IPS-18c (cell line): Measurements from ENCODE around the gene ARF3.
"Not testable (repeated sequence)": the region's sequence is repeated elsewhere in the genome, so short reads cannot be mapped to it uniquely, and the experiment has no call there.

Experiments
- H3K4me3 ChIP-seq: 2 replicates; pipeline ENCODE4 v1.7.0; 2013; ENCODE audit warnings: low read depth, mild to moderate bottlenecking, low read length, moderate library complexity; ENCODE audit not compliant: insufficient read depth
- H3K9me3 ChIP-seq: one replicate; pipeline ENCODE4 v1.6.1; 2013; ENCODE audit warnings: mild to moderate bottlenecking, low read length, moderate library complexity; ENCODE audit not compliant: control insufficient read depth, insufficient read depth

Gene ARF3

DNA sequence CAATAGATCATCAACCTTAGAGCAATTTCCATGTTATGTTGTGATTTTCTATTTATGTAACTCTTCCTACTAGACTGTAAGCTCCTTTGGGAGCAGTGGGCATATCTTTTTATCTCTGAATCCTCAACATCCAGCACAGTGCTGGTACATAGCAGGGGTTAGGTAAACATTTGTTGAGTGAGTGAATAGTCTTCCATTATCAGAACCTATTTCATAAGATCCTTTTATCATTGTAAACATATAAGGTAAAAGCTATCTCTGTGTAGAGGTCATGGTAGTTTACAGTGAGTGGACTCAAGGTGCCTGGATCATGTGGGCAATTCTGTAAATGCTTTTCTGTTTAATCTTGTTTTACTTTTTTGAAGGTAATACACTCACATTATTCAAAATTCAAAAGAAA lies 47.1 kb downstream of the ARF3 start:
- Histone ChIP-seq H3K9me3 (no peaks in the 10 kb centered on the region), H3K4me3 (no peak overlapping the region)

DNA sequence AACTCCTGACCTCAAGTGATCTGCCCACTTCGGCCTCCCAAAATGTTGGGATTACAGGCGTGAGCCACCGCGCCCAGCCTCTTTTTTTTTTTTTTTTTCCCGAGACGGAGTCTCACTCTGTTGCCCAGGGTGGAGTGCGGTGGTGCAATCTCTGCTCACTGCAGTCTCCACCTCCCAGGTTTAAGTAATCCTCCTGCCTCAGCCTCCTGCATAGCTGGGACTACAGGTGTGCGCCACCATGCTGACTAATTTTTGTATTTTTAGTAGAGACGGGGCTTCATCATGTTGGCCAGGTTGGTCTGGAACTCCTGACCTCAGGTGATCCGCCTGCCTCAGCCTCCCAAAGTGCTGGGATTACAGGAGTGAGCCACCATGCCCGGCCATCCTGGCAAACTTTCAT lies 47.6 kb downstream of the ARF3 start:
- H3K9me3 ChIP-seq, H3K4me3 ChIP-seq: not testable (repeated sequence)

DNA sequence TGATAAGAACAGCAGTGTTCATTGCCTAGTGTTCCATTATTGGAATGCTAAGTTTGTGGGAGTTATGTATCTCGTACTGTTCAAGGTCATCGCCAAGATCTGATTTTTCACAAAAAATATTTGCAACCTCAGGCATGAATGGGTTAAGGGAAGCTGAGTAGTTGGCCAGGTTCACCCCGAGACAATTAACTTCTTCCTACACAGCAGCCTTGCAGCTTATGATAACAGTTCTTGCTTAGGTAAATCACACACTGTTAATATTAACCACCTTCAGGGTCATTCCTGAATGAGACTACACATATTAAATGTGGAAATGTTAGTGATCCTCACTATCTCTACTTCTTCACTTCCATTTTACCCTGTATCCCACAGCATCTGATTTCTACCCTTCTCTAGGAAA lies 50.0 kb downstream of the ARF3 start:
- H3K4me3 ChIP-seq: no peak overlapping the region
- H3K9me3 ChIP-seq: no peaks in the 10 kb centered on the region

DNA sequence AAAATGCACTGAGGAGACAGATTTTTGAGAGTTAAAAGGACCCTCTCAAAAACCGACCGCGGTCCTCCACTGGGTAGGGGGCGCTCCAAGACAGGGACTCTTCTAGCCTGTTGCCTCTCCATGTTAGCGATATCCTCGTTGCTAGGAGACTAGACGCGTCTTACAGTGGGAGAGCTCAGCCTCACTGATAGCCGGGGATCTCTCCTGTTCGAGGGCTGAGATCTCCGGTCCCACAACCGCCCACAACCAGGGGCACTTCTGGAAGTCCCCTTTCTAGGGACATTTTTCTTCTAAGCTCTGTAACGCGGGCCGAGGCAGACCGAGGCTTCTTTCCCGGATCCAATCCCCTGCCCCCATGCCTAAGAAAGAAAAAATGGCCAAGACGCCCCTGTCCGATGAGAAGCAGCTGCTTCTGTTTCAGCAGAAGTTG lies 53.3 kb downstream of the ARF3 start:
- Histone ChIP-seq H3K9me3 (no peaks in the 10 kb centered on the region), H3K4me3 (peak overlapping the region; percentile 51; the same call in 1 of the 2 replicates)

DNA sequence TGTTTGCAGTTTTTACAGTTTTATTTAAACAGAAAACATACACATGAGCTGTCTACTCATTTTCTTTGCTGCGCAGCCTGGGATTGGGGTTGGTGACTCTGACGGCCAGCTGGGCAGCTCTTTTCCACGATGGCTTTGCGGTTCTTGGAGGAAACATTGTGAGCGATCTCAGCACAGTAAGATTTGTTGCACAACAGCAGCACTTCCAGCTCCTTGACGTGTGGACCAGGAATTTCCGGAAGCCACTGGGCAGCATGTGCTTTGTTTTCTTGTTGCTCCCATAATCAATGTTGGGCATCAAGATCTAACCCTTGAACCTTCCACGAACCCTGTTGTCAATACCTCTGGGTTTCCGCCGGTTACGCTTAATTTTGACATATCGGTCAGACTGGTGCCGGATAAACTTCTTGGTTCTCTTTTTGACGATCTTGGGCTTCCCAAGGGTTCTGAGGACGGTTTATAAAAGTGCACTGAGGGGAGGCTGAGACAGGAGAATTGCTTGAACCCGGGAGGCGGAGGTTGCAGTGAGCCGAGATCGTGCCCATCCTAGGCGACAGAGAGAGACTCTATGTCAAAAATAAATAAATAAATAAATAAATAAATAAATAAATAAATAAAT lies 53.8 kb downstream of the ARF3 start:
- Histone ChIP-seq H3K4me3 (no peak overlapping the region), H3K9me3 (no peaks in the 10 kb centered on the region)

DNA sequence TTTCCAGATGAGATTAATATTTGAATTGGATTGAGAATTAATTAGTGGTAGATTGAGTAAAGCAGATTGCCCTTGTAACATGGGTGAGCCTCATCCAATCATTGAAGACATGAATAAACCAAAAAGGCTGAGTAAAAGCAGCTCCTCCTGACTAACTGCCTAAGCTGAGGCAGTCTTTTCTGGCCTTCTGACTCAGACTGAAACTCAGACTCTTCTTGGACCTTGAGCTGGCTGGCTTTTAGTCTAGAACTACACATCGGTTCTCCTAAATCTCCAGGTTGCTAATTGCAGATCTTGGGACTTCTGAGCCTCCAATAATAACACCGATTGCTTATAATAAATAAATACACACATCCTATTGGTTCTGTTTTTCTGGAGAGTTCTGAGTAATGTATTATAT lies 56.0 kb downstream of the ARF3 start:
- H3K4me3 ChIP-seq: no peak overlapping the region
- no peaks in the 10 kb centered on the region for H3K9me3 ChIP-seq

DNA sequence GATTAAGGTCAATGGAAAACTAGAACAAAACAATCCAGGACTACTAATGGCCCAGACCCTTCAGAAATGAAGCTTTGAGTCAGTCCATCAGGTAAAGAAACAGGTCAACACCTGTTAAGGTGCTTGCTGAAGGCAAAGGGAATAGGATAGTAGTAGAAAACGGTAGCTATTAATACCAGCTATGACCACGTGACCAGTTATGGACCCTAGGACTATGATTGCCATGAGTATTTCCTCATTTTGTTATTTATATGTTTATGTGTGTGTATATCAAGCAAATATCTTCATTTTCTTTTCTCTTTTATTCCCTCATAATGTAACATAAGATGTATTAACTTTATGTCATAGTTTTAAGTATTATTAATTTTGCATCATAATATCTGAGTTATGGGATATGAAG lies 57.6 kb downstream of the ARF3 start:
- Histone ChIP-seq H3K4me3 (no peak overlapping the region), H3K9me3 (no peaks in the 10 kb centered on the region)

DNA sequence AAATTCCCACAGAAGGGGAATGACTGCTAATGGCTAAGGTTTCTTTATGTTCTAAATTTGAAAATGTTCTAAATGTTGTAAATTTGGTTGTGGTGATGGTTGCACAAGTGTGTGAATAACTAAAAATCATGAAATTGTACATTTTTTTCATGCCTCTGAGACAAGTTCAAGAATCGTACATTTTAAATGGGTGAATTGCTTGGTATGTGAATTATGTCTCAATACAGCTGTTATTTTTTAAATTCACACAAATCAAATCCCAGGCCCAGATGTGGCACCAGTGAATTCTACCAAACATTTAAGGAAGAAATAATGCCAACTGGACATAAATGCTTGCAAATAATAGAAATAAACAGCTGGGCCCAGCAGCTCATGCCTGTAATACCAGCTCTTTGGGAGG lies 63.0 kb downstream of the ARF3 start:
- no peaks in the 10 kb centered on the region for H3K9me3 ChIP-seq
- H3K4me3 ChIP-seq: no peak overlapping the region

DNA sequence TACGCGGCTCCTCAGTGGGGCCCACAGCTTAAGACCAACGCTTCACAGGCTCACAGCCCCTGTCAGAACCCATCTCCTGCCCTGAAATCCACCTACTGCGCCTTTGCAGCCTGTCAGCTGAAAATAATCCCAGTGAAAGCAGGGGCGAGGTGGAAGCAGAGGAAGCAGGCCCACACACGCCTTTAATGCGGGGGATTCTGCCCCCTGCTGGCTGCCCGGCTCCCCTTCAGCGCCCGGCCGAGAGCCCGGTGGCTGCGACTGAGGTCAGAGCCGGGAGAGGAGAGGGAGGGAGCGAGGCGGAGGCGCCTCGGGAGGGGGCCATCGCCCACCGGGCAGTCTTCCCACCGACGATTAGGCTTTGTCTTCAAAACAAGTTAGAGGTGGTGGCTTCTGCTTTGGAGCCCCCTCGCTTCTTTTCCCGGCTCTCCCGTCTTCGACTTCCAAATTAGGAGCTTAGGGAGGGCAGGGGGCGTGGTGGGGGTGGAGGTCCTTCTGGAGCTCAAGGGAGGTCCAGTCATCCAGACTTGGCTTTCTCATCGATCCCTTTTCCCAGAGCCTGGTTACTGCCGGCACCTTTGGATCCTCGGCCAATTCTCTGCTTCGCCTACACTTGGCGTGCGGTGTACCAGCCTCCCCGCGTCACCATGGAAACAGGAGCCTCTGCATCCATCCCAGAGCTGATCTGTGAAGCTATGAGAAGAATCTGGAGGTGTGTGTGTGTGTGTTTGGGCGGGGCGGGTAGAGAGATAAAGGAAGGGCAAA lies 66.4 kb downstream of the ARF3 start:
- peak overlapping the region; percentile 47; the same call in 1 of the 2 replicates for H3K4me3 ChIP-seq

DNA sequence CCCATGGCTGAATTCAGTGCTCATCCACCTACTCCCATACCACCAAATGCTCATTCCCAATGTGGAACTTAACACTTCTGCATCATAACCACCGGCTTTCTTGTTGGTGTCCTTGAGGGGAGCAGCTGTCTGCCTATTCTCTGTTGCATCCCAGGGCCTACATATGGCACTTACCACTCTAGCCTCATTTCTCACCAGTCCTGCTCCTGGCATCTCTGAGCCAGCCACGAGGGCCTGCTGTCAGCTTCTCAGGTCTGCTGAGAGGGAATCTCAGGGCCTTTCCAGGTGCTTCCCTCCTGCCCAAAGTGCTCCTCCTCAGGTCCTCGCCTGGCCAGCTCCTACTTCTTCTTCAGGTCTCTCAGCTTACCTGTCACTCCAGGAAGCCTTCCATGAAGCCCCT lies 67.6 kb downstream of the ARF3 start:
- Histone ChIP-seq H3K9me3 (no peaks in the 10 kb centered on the region), H3K4me3 (no peak overlapping the region)

More for the DNA sequence above, 66.4 kb downstream of the ARF3 start:
- H3K9me3 ChIP-seq: no peaks in the 10 kb centered on the region
